ENCODE measurements around the gene RIMBP2.

- TF ChIP-seq EZH2 (IDR thresholded peaks at IDR 0.05; ENCODE audit: borderline replicate concordance, insufficient read depth, low read length, poor library complexity, severe bottlenecking) (no peak), CTCF (IDR thresholded peaks at IDR 0.05; ENCODE audit: poor library complexity, severe bottlenecking) (no peak), EP300 (conservative IDR thresholded peaks at IDR 0.05; ENCODE audit: poor library complexity, severe bottlenecking) (no peak), POLR2AphosphoS5 (IDR thresholded peaks at IDR 0.05) (no peak)
Observed at GRCh38 chr12:130664252-130664651, 51.8 kb downstream of the RIMBP2 start.

Data from neural cell (in vitro differentiated cells).